Upper lobe of left lung (tissue), 4 donors: ENCODE results near the gene MORN1.

ENCODE experiments used
- POLR2A ChIP-seq, 4 donors: fragments of 450-650 bp; IDR thresholded peaks; one replicate each; pipeline ENCODE4 v1.5.1; 2016 to 2017; ENCODE audit warnings: antibody characterized with exemption in 4 of 4, mild to moderate bottlenecking in 2 of 4
- TF ChIP-seq, protein P1 (sequence below), 6 experiments: fragments of 450-650 bp in 4 of 6; fragments of 200-600 bp in 2 of 6; sonication (generic) in 2 of 6; IDR thresholded peaks; one replicate each; pipeline ENCODE4 v1.5.1; 2016 to 2019; ENCODE audit warnings: antibody characterized with exemption in 6 of 6

DNA sequence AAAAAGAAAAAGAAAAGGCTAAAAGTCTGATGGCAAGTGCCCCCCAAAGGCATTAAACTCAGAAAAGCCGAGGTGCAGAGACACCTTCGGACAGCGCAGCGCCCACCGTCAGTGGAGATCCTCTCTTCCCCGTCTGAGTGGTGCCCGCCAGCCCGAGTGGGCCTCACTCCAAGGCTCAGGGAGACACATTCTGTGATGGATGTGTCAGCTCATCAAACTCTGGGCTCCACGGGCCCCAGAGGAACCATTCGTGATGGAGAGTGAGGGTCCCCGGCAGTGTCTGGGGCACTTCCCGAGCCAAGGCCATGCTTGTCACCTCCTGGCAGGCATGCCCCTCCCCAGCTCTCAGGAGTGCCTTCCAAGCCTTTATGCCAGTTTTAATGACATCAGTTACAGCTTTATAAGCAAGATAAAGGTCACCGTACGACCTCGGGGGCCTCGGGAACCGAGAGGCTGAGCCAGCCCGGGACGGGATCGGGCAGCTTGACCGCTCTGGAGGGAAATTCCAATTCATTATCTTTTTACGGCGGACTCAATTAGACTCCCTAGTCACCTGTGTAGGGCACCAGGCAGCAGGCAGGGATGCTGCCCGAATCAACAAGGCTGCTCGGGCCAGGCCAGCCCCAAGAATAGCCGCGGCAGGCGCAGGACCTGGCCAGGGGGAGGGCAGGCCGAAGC lies 49.5 kb downstream of the MORN1 start:
- TF ChIP-seq, protein P1, sequence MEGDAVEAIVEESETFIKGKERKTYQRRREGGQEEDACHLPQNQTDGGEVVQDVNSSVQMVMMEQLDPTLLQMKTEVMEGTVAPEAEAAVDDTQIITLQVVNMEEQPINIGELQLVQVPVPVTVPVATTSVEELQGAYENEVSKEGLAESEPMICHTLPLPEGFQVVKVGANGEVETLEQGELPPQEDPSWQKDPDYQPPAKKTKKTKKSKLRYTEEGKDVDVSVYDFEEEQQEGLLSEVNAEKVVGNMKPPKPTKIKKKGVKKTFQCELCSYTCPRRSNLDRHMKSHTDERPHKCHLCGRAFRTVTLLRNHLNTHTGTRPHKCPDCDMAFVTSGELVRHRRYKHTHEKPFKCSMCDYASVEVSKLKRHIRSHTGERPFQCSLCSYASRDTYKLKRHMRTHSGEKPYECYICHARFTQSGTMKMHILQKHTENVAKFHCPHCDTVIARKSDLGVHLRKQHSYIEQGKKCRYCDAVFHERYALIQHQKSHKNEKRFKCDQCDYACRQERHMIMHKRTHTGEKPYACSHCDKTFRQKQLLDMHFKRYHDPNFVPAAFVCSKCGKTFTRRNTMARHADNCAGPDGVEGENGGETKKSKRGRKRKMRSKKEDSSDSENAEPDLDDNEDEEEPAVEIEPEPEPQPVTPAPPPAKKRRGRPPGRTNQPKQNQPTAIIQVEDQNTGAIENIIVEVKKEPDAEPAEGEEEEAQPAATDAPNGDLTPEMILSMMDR (IDR thresholded peaks at IDR 0.05): no peak
- TF ChIP-seq POLR2A (IDR thresholded peaks at IDR 0.05): no peak
